Fibroblast of villous mesenchyme (primary cell): ENCODE results near the gene COPS6. TPM values are rescaled to one million over a fixed set of nuclear protein-coding genes. Genes with fewer than 3 reads are reported as not detected.

Experiments used
- DNase-seq: peaks from one replicate; pipeline ENCODE4 v3.0.0-alpha.2; 2010; ENCODE audit warnings: low read depth
- H3K4me3 ChIP-seq: 2 replicates; pipeline ENCODE4 v1.5.1; 2011; ENCODE audit warnings: low read depth, mild to moderate bottlenecking, low read length
- total RNA-seq: library from RNA; depleted of rRNA; stranded (reverse); fragments of >200 nt; gene quantifications from 2 replicates; pipeline ENCODE4 v1.2.3, GENCODE V29; 2012
- TF ChIP-seq, protein P1 (sequence below): IDR thresholded peaks from 2 replicates; pipeline ENCODE4 v1.5.1; 2012; ENCODE audit warnings: low read depth, mild to moderate bottlenecking, low read length; ENCODE audit not compliant: insufficient read depth

COPS6 gene
- total RNA-seq, 1 donor: 104 TPM

DNA sequence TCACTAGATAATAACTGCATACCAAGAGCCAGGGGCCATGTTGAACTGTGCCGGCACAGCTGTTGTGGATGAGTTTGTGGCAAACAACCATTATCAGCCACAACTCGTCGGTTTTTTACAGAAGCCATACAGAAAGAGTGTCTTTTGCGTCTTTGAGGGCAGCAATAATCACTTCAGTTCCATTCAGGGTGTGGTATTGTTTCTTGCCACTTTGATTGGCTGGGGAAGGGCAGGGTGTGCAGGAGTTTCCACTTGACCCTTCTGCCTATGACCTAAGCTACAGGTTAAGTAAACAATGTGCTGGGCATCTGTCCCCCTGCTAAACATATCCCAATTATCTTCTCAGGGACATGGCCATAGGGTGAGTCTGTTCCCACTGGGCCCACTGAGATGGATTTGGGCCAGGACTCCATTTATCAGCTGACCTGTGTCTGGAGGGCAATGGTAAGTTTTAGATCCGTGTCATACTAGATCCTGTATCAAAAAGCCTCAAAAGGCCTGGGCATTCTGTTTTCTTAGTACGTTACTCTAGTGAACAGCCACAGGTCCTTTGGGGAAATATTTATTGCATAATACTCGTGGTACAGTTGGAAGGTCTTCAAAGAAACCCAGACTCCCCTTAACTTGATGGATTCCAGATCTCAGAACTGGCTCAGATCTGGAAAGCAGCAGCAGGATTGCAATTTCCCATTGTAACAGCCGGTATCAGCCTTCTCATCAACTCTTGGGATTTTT lies 23.1 kb upstream of the COPS6 start:
- TF ChIP-seq, protein P1, sequence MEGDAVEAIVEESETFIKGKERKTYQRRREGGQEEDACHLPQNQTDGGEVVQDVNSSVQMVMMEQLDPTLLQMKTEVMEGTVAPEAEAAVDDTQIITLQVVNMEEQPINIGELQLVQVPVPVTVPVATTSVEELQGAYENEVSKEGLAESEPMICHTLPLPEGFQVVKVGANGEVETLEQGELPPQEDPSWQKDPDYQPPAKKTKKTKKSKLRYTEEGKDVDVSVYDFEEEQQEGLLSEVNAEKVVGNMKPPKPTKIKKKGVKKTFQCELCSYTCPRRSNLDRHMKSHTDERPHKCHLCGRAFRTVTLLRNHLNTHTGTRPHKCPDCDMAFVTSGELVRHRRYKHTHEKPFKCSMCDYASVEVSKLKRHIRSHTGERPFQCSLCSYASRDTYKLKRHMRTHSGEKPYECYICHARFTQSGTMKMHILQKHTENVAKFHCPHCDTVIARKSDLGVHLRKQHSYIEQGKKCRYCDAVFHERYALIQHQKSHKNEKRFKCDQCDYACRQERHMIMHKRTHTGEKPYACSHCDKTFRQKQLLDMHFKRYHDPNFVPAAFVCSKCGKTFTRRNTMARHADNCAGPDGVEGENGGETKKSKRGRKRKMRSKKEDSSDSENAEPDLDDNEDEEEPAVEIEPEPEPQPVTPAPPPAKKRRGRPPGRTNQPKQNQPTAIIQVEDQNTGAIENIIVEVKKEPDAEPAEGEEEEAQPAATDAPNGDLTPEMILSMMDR: no peak
- no peak overlapping the region for H3K4me3 ChIP-seq
- peak; percentile 99 for DNase-seq

DNA sequence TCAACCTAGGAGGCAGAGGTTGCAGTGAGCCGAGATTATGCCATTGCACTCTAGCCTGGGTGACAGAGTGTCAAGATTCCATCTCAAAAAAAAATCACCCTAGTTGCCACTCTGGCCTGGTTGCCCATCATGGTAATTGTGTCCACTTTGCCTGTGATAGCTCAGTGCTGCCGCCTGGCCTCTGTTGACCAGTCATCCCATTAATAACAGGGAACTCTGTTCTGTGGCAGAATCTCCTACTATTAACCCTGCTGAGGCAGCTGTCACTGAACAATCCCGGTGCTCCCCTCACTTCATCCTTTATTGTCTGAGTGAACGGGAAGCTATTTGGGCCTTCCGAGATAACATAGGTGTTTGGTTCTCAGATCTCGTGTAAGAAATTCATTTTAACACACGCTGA lies 21.8 kb upstream of the COPS6 start:
- no peak overlapping the region for H3K4me3 ChIP-seq
- DNase-seq: no peak
- TF ChIP-seq, protein P1: no peak

DNA sequence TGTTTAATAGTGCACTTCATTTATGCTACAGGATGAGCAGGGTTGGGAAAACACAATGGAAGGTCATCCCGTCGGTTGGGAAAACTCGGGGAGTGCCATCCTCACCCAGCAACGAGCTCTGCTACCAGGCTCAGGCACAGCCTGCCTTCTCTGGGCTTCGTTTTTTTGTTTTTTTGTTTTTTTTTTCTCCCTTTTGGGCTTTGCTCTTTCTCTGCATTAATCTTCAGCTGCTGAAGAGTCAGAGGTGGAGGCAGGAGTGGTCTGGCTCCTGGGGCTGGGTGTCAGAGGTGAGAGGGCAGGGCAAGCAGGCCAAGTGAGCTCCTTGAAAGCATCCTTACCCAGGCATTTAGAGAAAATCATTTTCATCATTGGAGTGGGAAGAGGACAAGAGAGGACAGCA lies 18.8 kb upstream of the COPS6 start:
- no peak overlapping the region for H3K4me3 ChIP-seq
- TF ChIP-seq, protein P1: no peak
- DNase-seq: no peak

DNA sequence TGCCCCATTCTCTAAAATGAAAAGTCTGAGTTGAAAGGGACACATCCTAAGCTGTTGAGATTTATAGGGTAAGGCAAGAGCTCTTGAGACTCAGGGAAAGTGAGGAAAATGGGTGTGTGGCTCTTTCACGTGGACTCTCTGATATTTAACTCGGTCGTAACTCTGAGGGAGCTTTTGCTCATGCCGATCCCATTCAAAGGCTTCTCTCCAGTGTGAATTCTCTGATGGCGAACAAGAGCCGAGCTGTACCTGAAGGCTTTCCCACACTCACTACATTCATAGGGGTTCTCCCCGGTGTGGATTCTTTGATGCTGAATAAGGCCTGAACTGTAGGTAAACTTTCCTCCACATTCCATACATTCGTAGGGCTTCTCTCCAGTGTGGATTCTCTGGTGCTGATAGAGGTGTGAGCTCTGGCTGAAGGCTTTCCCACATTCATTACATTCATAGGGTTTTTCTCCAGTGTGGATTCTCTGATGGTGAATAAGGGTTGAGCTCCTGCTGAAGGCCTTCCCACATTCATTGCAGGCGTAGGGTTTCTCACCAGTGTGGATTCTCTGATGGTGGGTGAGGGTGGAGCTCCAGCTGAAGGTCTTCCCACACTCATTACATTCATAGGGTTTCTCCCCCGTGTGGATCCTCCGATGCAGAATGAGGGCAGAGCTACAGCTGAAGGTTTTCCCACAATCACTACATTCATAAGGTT lies 17.6 kb upstream of the COPS6 start:
- no peak for DNase-seq
- no peak overlapping the region for H3K4me3 ChIP-seq
- TF ChIP-seq, protein P1: no peak

DNA sequence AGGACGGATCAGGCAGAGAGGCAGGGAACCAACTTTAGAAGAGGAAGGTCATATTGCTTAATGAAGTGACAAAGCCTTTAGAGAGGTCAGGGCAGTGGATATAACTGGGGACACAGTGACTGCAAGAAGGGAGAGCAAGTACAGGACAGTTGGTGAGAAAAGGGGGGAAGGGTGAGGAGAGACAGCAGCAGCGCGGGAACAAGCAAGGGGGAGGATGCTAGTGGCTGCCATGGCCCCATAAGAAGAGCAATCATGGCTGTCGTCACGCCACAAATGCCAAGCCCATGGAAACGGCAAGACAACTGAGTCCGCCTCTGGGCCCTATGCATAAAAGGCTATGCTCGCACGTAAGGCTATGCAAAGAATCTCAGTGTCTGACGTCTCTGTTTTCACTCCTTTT lies 16.3 kb upstream of the COPS6 start:
- no peak overlapping the region for H3K4me3 ChIP-seq
- TF ChIP-seq, protein P1: no peak
- DNase-seq: no peak

DNA sequence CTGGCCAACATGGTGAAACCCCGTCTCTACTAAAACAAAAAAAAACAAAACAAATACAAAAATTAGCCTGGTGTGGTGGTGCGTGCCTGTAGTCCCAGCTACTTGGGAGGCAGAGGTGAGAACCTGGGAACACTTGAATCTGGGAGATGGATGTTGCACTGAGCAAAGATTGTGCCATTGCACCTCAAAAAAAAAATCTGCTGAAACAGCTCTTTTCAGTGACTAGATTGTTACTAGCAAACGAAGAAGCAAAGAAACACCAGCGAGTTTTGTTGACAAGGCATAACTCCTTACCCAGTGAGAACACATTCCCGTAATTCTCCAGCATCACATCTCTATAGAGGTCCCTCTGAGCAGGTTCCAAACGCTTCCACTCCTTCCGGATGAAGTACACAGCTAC lies 13.9 kb upstream of the COPS6 start:
- DNase-seq: no peak
- TF ChIP-seq, protein P1: no peak
- H3K4me3 ChIP-seq: no peak overlapping the region
